ENCODE results near the gene LDLRAD4. TPM values are rescaled to one million over a fixed set of nuclear protein-coding genes. Genes with fewer than 3 reads are reported as not detected.

The LDLRAD4 gene
- total RNA-seq, 1 experiment from 2014 or later, result 3.6 TPM

DNA sequence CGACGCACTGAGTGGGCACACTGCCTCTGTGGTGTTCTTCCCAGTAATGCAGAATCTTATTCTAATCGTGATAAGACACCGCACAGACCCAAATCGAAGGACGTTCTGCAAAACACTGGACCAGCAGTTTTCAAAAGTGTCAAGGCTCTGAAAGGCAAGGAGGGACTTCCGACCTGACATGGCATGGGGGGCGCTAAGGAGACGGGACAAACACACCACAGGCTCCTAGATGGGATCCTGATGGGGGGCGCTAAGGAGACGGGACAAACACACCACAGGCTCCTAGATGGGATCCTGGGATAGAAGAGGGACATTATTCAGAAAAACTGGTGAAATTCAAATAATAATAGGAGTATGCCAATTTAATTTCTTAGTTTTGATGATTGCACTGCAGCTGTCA lies 191.4 kb downstream of the LDLRAD4 start:
- ChIA-PET POLR2A (ENCODE audit: low non-redundant PET) (no interaction called here), CTCF (no interaction called here)
- no peaks in the 10 kb centered on the region for H3K36me3 ChIP-seq (ENCODE audit: insufficient read depth, low read length, poor library complexity, severe bottlenecking)
- TF ChIP-seq EZH2 (IDR thresholded peaks at IDR 0.05; ENCODE audit: borderline replicate concordance, low read depth, low read length, poor library complexity, severe bottlenecking), result no peak
- TF ChIP-seq, protein P1, sequence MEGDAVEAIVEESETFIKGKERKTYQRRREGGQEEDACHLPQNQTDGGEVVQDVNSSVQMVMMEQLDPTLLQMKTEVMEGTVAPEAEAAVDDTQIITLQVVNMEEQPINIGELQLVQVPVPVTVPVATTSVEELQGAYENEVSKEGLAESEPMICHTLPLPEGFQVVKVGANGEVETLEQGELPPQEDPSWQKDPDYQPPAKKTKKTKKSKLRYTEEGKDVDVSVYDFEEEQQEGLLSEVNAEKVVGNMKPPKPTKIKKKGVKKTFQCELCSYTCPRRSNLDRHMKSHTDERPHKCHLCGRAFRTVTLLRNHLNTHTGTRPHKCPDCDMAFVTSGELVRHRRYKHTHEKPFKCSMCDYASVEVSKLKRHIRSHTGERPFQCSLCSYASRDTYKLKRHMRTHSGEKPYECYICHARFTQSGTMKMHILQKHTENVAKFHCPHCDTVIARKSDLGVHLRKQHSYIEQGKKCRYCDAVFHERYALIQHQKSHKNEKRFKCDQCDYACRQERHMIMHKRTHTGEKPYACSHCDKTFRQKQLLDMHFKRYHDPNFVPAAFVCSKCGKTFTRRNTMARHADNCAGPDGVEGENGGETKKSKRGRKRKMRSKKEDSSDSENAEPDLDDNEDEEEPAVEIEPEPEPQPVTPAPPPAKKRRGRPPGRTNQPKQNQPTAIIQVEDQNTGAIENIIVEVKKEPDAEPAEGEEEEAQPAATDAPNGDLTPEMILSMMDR (conservative IDR thresholded peaks at IDR 0.05; ENCODE audit: low read depth, low read length), result no peak
- BruUV-seq (replicated peaks), result no TSS peak
- intact Hi-C loops (cut with micrococcal nuclease; ENCODE audit: unreplicated experiment), result no loop called here
- H3K27me3 ChIP-seq (replicated peaks; ENCODE audit: insufficient read depth, low read depth, low read length, poor library complexity), result no peaks in the 10 kb centered on the region
- H3K9me3 ChIP-seq (ENCODE audit: low read depth, low read length, poor library complexity, severe bottlenecking), result peaks cover 5% of the 10 kb centered on the region
- H3K4me3 ChIP-seq (ENCODE audit: low read depth, low read length, poor library complexity, severe bottlenecking), result no peak overlapping the region
- no peak for DNase-seq (ENCODE audit: low spot score)
- no peaks in the 10 kb centered on the region for H3K4me1 ChIP-seq (ENCODE audit: insufficient read depth, low read length, poor library complexity, severe bottlenecking)
- no peak overlapping the region for H3K27ac ChIP-seq (ENCODE audit: low read depth, low read length, poor library complexity, severe bottlenecking)

DNA sequence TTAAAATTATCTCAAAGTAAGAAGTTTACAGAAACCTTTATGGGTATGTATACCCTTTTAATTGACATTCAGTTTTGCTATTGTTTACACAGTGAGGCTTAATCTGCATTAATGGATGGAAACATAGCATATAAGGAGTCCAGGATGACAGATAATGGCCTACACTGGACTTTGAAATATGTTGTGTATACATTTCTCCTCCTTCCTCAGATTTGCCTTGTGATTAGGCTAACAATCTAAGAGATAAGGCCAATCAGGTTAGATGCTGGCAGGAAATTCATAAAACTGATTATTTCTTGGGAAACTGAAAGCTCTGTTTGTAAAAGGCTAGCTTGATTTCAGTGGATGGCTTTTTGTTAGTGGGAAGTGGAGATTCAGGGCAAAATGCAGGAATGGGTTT lies 191.9 kb downstream of the LDLRAD4 start:
- Histone ChIP-seq H3K4me3 (ENCODE audit: low read depth, low read length, poor library complexity, severe bottlenecking) (no peak overlapping the region), H3K27me3 (replicated peaks; ENCODE audit: insufficient read depth, low read depth, low read length, poor library complexity) (no peaks in the 10 kb centered on the region), H3K27ac (ENCODE audit: low read depth, low read length, poor library complexity, severe bottlenecking) (no peak overlapping the region), H3K9me3 (ENCODE audit: low read depth, low read length, poor library complexity, severe bottlenecking) (peaks cover 5% of the 10 kb centered on the region), H3K36me3 (ENCODE audit: insufficient read depth, low read length, poor library complexity, severe bottlenecking) (no peaks in the 10 kb centered on the region), H3K4me1 (ENCODE audit: insufficient read depth, low read length, poor library complexity, severe bottlenecking) (no peaks in the 10 kb centered on the region)
- ChIA-PET POLR2A (ENCODE audit: low non-redundant PET) (no interaction called here), CTCF (no interaction called here)
- DNase-seq (ENCODE audit: low spot score), result no peak
- no TSS peak for BruUV-seq (replicated peaks)
- intact Hi-C loops (cut with micrococcal nuclease; ENCODE audit: unreplicated experiment), result no loop called here
- no peak for TF ChIP-seq EZH2 (IDR thresholded peaks at IDR 0.05; ENCODE audit: borderline replicate concordance, low read depth, low read length, poor library complexity, severe bottlenecking)
- TF ChIP-seq, protein P1 (conservative IDR thresholded peaks at IDR 0.05; ENCODE audit: low read depth, low read length), result no peak

DNA sequence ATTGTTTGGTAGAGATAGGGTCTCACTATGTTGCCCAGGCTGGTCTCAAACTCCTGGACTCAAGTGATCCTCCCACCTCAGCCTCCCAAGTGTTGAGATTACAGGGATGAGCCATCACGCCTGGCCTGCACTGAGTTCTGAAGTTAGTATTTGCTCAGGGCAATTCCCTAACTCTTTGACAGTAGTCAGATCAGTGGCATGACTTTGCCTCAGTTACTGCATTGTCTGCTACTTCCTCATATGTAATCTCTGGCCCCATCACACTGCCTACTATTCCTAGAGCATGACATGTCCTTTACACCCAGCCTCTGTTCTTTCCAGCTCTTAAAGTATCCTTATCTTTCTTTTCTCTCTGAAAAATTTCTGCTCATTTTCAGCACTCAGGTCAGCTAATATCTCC lies 193.5 kb downstream of the LDLRAD4 start:
- ChIA-PET POLR2A (ENCODE audit: low non-redundant PET) (no interaction called here), CTCF (no interaction called here)
- intact Hi-C loops (cut with micrococcal nuclease; ENCODE audit: unreplicated experiment), result no loop called here

More for the DNA sequence above, 193.5 kb downstream of the LDLRAD4 start:
- no TSS peak for BruUV-seq (replicated peaks)
- Histone ChIP-seq H3K27ac (ENCODE audit: low read depth, low read length, poor library complexity, severe bottlenecking) (no peak overlapping the region), H3K36me3 (ENCODE audit: insufficient read depth, low read length, poor library complexity, severe bottlenecking) (no peaks in the 10 kb centered on the region), H3K4me3 (ENCODE audit: low read depth, low read length, poor library complexity, severe bottlenecking) (no peak overlapping the region), H3K9me3 (ENCODE audit: low read depth, low read length, poor library complexity, severe bottlenecking) (peaks cover 5% of the 10 kb centered on the region), H3K27me3 (replicated peaks; ENCODE audit: insufficient read depth, low read depth, low read length, poor library complexity) (no peaks in the 10 kb centered on the region), H3K4me1 (ENCODE audit: insufficient read depth, low read length, poor library complexity, severe bottlenecking) (no peaks in the 10 kb centered on the region)
- no peak for TF ChIP-seq EZH2 (IDR thresholded peaks at IDR 0.05; ENCODE audit: borderline replicate concordance, low read depth, low read length, poor library complexity, severe bottlenecking)
- TF ChIP-seq, protein P1 (conservative IDR thresholded peaks at IDR 0.05; ENCODE audit: low read depth, low read length), result no peak
- DNase-seq (ENCODE audit: low spot score), result no peak

Data from A673 (cell line).